SKM-1 (cell line): Measurements from ENCODE around the gene TPM3.
"Not testable (repeated sequence)": the region's sequence is repeated elsewhere in the genome, so short reads cannot be mapped to it uniquely, and the experiment has no call there.

ENCODE experiments used
- DNase-seq: peaks from one replicate; lab custom pipeline; 2025; ENCODE audit not compliant: unreplicated experiment; lab: John Stamatoyannopoulos, UW

TPM3 gene

GRCh38 chr1:154206196-154206595 lies 14.3 kb upstream of the TPM3 start, which contains the start of gene CFAP141:
CFAP141 (minus strand) TSS chr1:154206333; CDS start chr1:154206307, 26 bp downstream.
- no peak for DNase-seq

- not testable (repeated sequence) for DNase-seq
Observed at GRCh38 chr1:154205778-154206177, 13.9 kb upstream of the TPM3 start.

DNA sequence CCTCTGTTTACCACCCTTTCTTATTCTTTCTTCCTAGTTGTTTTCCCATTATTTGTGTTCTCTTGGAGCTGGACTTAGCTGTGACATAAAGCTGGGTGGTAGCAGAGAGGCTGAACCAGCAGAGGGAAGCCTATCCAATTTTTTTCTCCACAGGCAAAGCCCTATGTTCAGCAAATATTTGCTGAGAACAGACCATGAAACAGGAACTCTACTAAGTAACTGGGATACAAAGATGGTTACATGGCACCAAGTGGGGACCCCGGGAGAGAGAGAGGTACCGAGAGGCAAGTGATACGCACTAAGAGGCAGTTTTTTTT lies 7.6 kb upstream of the TPM3 start:
- DNase-seq = no peak

DNA sequence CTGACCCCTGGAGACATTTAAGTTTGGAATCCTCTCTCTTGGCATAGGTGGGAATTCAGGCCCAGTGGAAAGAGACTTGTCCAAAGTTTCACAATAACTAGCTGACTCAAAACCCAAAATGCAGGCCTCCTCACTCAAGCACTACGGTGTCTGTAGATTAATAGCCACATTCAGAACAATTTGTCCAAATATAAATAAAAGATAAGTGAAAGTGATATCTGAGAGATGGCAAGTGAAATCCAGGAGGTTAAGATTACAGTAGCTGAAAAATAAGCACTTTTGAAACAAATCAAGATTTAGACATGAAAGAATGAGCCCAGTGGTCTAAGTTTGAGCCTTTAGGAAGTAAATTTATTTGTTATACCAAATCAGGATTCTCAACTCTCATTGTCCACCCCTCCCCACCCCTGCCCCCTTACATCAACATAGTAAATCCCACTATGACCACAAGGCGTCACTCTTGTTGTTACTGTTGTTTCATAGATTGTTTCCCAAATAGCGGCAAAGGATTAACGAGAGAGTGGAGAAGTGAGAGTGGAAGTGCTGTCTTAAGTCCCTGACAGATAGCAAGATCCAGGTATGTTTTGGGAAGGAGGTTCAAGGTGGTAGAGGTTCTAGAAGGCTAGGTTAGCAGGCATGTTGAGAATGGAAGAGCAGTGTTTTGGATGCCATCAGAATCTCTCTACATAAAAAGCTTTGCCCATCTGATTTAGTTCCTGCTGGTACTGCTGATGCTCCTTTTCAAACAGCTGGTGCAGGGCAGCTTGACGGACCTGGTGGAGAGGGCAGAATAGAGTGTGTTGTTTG lies 7.1 kb upstream of the TPM3 start:
- peak; percentile 68 for DNase-seq

- DNase-seq = no peak
Observed at GRCh38 chr1:154193821-154194220, 1.9 kb upstream of the TPM3 start.

GRCh38 chr1:154192476-154192875 lies 576 bp upstream of the TPM3 start:
- no peak for DNase-seq

- no peak for DNase-seq
Observed at GRCh38 chr1:154190550-154190949, 1.4 kb downstream of the TPM3 start.

- no peak for DNase-seq
Observed at GRCh38 chr1:154186852-154187501, 4.9 kb downstream of the TPM3 start.

GRCh38 chr1:154186177-154186576 lies 5.7 kb downstream of the TPM3 start:
- peak; percentile 79 for DNase-seq

DNA sequence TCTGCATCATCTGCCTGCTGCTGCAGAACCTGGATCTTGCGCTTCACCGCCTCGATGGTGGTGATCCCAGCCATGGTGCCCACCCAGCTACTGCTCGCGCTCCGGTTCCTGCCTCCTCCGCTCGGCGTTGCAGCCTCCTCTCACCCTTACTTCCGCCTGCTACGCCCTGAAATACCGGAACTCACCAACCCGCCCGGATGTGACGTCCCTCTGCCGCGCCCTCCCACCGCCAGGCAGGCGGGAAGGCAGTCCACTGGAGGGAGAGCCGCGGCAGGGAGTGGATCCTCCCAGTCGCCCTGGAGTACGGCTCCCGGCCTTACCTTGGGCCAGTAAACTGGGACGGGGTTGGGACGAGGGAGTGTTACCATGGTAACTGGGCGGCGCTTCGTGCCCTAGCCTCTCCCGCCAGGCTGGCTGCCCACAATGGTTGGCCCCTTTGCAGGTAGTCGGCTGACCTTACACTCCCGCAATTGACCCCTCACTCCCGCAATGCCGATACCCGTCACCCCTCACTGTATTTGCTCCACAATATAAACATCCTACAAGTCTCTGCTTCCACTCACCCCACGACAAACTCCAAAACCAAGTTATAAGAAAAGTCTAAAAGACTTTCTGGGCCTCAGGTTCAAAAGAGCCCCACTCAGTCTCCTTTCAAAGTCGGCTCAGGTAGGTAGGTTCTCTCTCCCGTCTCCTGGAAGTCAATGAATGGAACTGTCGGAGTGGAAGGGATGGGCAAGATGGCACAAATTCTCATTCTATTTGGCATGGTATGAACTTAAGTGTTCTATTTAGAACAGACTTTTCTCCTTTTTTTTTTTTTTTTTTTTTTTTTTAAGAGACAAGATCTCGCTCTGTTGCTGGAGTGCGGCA lies 8.6 kb downstream of the TPM3 start:
- peak; percentile 99 for DNase-seq

DNA sequence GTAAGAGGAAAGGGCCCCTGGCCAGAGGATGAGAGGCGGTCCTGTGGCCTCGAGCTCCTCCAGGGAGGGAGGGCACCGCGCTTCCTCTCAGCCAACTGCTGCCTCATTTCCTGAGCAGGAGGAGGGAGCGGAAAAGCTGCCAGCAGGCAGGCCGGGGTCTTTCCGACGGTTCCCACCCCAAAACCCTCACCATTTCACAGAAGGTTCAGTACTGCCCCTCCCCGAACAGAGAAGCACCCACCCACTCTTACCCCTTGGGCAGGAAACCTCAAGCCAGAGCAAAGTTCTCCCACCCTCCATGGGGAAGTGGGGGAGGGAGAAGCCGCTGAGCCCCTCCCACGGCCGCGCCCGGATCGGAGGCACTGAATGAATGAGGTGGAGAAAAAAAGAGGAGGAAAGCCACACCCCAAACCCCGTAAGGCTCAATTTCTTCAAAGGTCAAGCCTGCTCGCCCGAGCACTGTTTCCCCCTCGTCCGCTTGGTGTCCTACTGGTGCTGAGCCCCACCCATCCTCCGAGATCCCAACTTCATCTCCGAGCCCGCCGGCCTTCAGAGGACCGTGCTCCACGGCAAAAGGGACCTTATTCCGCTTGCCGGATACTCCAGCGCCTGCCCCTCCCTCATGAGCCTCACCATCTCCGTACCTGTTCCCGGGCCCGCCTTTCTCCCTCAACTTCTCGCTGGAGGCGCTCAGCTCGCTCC lies 9.4 kb downstream of the TPM3 start:
- DNase-seq = peak; percentile 98

- DNase-seq = no peak
Observed at GRCh38 chr1:154181944-154182343, 10.0 kb downstream of the TPM3 start.

- peak; percentile 92 for DNase-seq
Observed at GRCh38 chr1:154179946-154180687, 11.8 kb downstream of the TPM3 start.

DNA sequence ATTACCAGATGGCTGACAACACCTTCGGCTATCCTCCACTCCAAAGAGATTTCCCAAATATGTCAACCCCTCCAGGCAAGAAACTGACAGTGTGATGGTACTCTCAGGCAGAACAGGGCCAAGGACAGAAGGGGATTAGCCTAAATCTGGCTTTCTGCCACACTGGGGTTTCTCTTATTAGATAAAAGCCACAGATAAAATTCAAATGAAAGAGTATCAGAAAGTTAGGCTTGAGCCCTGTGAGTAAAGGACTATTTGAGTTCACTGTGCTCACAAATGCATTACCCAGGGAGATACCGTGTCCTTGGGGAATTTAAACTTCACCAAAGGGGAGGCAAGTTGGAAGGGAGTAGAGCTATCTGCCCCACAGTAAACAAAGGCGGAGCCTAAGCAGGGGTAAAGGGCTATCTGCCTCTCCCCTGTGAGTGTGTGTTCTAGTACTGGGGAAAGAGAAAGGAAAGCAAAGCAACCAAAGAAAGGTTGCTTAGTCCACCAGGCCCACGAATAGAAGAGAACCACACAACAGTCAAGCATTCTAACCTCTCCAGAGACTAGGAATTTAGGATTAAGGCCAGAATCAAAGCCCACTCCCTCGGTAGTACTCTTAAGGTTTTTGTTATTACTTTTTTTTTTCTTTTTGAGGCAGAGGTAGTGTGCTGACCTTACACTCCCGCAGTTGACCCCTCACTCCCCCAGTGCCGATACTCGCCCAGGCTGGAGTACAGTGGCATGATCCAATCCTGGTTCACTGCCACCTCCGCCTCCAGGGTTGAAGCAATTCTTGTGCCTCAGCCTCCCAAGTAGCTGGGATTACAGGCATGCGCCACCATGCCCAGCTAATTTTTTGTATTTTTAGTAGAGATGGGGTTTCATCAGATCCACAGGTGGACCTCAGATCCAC lies 12.7 kb downstream of the TPM3 start:
- DNase-seq = no peak

DNA sequence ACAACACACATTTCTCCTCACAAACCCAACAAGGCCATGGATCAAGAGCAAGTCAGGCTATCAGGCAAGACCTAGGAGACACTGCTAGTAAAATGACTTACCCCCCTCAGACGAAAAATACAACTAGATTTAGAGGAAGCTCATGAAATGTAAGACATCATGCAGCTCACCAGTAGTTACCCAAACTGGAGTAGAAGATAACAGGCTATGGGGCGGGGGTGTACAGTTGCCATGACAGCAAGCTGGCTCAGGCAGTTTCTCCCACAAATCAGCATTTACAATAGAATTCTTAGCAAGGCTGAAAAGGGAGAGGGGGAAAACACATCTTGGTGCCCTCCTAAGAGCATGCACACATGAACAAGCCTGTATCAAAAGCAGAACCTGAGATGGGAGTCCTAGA lies 13.9 kb downstream of the TPM3 start:
- DNase-seq = no peak

DNA sequence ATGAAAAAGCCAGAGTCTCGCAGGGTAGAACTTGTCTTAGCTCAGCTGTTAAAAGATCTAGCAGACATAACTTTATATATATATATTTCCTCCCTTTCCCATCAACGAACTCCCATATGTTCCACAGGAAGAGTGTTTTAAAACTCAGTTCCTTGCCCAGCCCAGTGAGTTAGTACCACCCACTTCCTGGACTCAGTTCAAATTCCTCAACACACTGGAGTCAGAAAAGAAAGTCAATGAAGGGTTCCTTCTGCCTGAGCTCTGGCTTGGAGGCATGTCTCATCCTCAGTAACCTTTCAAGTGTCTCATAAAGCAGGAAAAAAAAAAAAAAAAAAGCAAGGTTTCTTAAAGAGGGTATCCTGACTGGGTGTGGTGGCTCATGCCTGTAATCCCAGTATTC lies 15.6 kb downstream of the TPM3 start:
- no peak for DNase-seq

DNA sequence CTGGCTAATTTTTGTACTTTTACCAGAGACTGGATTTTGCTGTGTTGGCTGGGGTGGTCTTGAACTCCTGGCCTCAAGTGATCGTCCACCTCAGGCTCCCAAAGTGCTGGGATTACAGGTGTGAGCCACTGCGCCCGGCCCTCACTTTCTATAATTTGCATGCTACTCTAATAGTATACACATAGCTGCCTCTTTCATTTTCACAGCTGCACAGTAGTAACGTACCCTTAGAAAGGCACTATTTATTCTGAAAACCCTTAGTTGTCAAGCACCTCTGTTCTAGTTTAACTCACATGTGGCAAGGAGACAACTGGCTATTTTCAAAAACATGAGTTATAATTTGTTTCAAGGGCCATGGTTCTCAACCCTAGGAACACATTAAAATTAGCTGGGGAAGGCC lies 17.2 kb downstream of the TPM3 start:
- DNase-seq = no peak

- DNase-seq = no peak
Observed at GRCh38 chr1:154171880-154172279, 20.0 kb downstream of the TPM3 start.

DNA sequence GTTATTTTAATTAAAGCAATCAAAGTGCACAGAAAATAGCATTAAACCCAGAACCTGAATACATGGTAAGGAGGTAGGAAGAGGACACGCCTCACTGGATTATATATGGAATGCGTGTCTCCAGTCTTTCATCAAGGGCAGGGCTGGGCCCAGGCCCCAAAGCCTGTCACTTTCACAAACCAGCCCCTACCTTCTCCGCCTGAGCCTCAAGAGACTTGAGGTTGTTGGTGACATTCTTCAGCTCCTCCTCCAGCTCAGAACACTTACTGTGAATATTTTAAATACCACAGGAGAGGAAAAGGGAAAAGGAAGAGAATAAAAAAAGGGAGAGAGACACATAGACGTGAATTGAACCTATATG lies 20.7 kb downstream of the TPM3 start:
- no peak for DNase-seq
